HEK293 (cell line): ENCODE results near the gene ABCB9.

Experiments
- CTCF ChIA-PET: fragments of 350-600 bp; formaldehyde crosslinking; extraction: SDS; loops from one replicate; lab custom pipeline; 2021; ENCODE audit warnings: antibody characterized with exemption; lab: Yijun Ruan, JAX
- POLR2A ChIA-PET: fragments of 300-600 bp; formaldehyde crosslinking; extraction: SDS; loops from one replicate; lab custom pipeline; 2020; ENCODE audit warnings: antibody characterized with exemption, inconsistent platforms; lab: Yijun Ruan, JAX
- H3K27ac ChIP-seq: fragments of 200-500 bp; sonication (Bioruptor generic); 2 replicates; pipeline ENCODE4 v1.5.1; 2014; ENCODE audit warnings: low read depth, low read length, control low read depth, inconsistent platforms; ENCODE audit errors: extremely low read depth
- H3K36me3 ChIP-seq, 2 experiments: fragments of 200-500 bp in 1 of 2; sonication (Bioruptor generic) in 1 of 2; 1 replicate in 1 of 2; 2 replicates in 1 of 2; pipeline ENCODE4 v1.5.1; 2014 to 2017; ENCODE audit warnings: inconsistent platforms in 2 of 2, low read length in 2 of 2; ENCODE audit not compliant: control insufficient read depth in 2 of 2, insufficient read depth in 1 of 2
- H3K4me1 ChIP-seq: fragments of 200-500 bp; sonication (Bioruptor generic); 2 replicates; pipeline ENCODE4 v1.5.1; 2014; ENCODE audit warnings: mild to moderate bottlenecking, low read length, inconsistent platforms; ENCODE audit not compliant: control insufficient read depth, insufficient read depth
- H3K4me3 ChIP-seq: 2 replicates; pipeline ENCODE4 v1.5.1; 2011; ENCODE audit warnings: low read depth, mild to moderate bottlenecking, control low read depth, low read length, moderate library complexity
- H3K9me3 ChIP-seq: fragments of 200-500 bp; sonication (Bioruptor generic); 2 replicates; pipeline ENCODE4 v1.5.1; 2014; ENCODE audit warnings: low read depth, low read length, inconsistent platforms; ENCODE audit not compliant: control insufficient read depth, insufficient read depth
- KLF9 ChIP-seq: fragments of 450-650 bp; formaldehyde crosslinking; IDR thresholded peaks from 2 replicates; pipeline ENCODE4 v1.5.1; 2016; ENCODE audit warnings: missing biosample characterization, missing genetic modification characterization, low read depth
- YY1 ChIP-seq: fragments of 450-650 bp; formaldehyde crosslinking; IDR thresholded peaks from 2 replicates; pipeline ENCODE4 v1.5.1; 2018; ENCODE audit warnings: missing biosample characterization, missing genetic modification characterization
- ZBTB8A ChIP-seq: fragments of 450-650 bp; formaldehyde crosslinking; IDR thresholded peaks from 2 replicates; pipeline ENCODE4 v1.5.1; 2016; ENCODE audit warnings: missing biosample characterization, missing genetic modification characterization
- ZNF16 ChIP-seq: fragments of 450-650 bp; formaldehyde crosslinking; IDR thresholded peaks from 2 replicates; pipeline ENCODE4 v1.5.1; 2016; ENCODE audit warnings: low read depth, missing biosample characterization, missing genetic modification characterization
- ZNF335 ChIP-seq: fragments of 450-650 bp; formaldehyde crosslinking; conservative IDR thresholded peaks from 2 replicates; pipeline ENCODE4 v1.5.1; 2016; ENCODE audit warnings: missing biosample characterization, missing genetic modification characterization
- ZNF366 ChIP-seq: fragments of 450-650 bp; formaldehyde crosslinking; conservative IDR thresholded peaks from 2 replicates; pipeline ENCODE4 v1.5.1; 2016; ENCODE audit warnings: missing biosample characterization, missing genetic modification characterization
- ZNF501 ChIP-seq: fragments of 450-650 bp; formaldehyde crosslinking; IDR thresholded peaks from 2 replicates; pipeline ENCODE4 v1.5.1; 2016; ENCODE audit warnings: missing biosample characterization, missing genetic modification characterization
- ZNF530 ChIP-seq: fragments of 450-650 bp; formaldehyde crosslinking; IDR thresholded peaks from 2 replicates; pipeline ENCODE4 v1.5.1; 2016; ENCODE audit warnings: low read depth, missing biosample characterization, missing genetic modification characterization
- ZNF830 ChIP-seq: fragments of 450-650 bp; IDR thresholded peaks from 2 replicates; pipeline ENCODE4 v1.5.0; 2018; ENCODE audit warnings: missing biosample characterization, missing genetic modification characterization, low read depth, mild to moderate bottlenecking, moderate library complexity
- TF ChIP-seq, protein P1 (sequence below): fragments of 450-650 bp; formaldehyde crosslinking; IDR thresholded peaks from 2 replicates; pipeline ENCODE4 v1.5.1; 2016; ENCODE audit warnings: missing biosample characterization, missing genetic modification characterization
- TF ChIP-seq, protein P2 (sequence below): fragments of 450-650 bp; formaldehyde crosslinking; IDR thresholded peaks from 2 replicates; pipeline ENCODE4 v1.5.1; 2016; ENCODE audit warnings: missing biosample characterization, missing genetic modification characterization
- TF ChIP-seq, protein P3 (sequence below): fragments of 450-650 bp; IDR thresholded peaks from 2 replicates; pipeline ENCODE4 v1.5.1; 2018; ENCODE audit warnings: missing biosample characterization, missing genetic modification characterization
- TF ChIP-seq, protein P4 (sequence below): fragments of 450-650 bp; formaldehyde crosslinking; IDR thresholded peaks from 2 replicates; pipeline ENCODE4 v1.5.1; 2017; ENCODE audit warnings: missing biosample characterization, missing genetic modification characterization

ABCB9 gene

DNA sequence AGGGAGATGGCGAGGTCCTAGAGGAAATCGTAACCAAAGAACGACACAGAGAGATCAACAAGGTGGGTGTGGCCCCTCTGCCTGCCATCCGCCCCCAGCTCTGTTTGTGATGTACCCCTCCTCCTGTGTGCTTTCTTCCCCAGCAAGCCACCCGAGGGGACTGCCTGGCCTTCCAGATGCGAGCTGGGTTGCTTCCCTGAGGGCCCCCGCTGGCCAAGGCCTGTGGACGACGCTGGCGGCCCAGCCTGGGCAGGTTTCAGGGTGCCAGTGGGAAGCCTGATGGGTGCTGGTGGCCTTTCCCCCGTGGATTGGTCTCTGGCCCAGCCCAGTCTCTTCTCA is 16.2 kb upstream of the ABCB9 start (continued):
- peak; percentile 66 for TF ChIP-seq KLF9 (tag by site-specific recombination)
- TF ChIP-seq, protein P1, sequence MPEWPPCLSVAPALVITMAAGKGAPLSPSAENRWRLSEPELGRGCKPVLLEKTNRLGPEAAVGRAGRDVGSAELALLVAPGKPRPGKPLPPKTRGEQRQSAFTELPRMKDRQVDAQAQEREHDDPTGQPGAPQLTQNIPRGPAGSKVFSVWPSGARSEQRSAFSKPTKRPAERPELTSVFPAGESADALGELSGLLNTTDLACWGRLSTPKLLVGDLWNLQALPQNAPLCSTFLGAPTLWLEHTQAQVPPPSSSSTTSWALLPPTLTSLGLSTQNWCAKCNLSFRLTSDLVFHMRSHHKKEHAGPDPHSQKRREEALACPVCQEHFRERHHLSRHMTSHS (tag by site-specific recombination), result no peak
- no peak for TF ChIP-seq YY1 (tag by site-specific recombination)
- TF ChIP-seq, protein P2, sequence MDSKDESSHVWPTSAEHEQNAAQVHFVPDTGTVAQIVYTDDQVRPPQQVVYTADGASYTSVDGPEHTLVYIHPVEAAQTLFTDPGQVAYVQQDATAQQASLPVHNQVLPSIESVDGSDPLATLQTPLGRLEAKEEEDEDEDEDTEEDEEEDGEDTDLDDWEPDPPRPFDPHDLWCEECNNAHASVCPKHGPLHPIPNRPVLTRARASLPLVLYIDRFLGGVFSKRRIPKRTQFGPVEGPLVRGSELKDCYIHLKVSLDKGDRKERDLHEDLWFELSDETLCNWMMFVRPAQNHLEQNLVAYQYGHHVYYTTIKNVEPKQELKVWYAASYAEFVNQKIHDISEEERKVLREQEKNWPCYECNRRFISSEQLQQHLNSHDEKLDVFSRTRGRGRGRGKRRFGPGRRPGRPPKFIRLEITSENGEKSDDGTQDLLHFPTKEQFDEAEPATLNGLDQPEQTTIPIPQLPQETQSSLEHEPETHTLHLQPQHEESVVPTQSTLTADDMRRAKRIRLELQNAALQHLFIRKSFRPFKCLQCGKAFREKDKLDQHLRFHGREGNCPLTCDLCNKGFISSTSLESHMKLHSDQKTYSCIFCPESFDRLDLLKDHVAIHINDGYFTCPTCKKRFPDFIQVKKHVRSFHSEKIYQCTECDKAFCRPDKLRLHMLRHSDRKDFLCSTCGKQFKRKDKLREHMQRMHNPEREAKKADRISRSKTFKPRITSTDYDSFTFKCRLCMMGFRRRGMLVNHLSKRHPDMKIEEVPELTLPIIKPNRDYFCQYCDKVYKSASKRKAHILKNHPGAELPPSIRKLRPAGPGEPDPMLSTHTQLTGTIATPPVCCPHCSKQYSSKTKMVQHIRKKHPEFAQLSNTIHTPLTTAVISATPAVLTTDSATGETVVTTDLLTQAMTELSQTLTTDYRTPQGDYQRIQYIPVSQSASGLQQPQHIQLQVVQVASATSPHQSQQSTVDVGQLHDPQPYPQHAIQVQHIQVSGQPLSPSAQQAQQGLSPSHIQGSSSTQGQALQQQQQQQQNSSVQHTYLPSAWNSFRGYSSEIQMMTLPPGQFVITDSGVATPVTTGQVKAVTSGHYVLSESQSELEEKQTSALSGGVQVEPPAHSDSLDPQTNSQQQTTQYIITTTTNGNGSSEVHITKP (tag by site-specific recombination), result no peak

DNA sequence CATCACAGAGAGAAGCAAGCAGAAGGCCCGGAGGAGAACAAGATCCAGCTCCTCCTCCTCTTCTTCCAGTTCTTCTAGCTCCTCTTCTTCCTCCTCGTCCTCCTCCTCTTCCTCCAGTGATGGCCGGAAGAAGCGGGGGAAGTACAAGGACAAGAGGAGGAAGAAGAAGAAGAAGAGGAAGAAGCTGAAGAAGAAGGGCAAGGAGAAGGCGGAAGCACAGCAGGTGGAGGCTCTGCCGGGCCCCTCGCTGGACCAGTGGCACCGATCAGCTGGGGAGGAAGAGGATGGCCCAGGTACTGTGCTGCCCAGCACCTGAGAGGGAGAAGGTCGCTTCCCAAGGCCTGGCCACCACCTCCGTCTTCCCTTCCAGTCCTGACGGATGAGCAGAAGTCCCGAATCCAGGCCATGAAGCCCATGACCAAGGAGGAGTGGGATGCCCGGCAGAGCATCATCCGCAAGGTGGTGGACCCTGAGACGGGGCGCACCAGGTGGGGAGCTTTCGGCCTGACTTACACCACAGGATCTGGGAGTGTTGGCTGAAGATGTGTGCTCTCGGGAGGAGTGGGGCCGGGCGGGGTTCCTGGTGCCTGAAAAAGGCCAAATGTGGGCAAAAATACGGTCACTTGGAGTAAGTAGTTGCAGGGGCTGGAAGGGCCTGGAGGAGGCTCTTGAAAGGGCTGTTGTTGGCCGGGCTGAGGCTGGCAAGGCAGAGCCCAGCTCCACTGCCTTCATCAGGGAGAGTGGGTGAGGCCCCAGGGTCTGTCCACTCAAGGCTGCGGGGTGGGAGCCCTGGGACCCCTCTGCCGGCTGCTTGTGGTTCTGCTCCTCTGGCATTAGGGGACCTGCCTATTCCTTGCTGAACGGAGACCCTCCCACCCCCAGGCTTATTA is 15.6 kb upstream of the ABCB9 start:
- H3K4me1 ChIP-seq, result peaks cover 15% of the 10 kb centered on the region

DNA sequence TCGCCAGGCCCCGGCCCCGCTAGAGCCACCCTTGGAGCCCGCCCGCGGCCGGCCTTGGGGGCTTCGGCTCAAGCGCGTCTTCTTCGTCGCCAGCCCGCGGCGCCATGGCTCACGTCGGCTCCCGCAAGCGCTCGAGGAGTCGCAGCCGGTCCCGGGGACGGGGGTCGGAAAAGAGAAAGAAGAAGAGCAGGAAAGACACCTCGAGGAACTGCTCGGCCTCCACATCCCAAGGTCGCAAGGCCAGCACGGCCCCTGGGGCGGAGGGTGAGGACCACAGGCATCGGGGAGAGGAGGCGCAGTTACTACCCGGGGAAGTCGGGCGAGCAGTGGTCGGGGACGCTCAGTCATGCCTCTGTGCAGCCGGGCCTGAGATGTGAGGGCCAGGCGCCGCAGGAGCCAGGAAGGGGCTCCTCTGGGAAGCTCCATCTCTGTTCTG is 14.8 kb upstream of the ABCB9 start:
- CTCF ChIA-PET, result interaction anchor here (1.0 kb wide), 1 partner anchor 94 kb away, joined by 3 read pairs; no protein-coding TSS in a partner anchor
- peaks cover 0 to 53% of the 10 kb centered on the region in 2 experiments; a peak in 2 of 3 replicates for H3K36me3 ChIP-seq

More for the DNA sequence above, 15.6 kb upstream of the ABCB9 start:
- Histone ChIP-seq H3K27ac (peak overlapping the region; percentile 87), H3K36me3 (peaks cover 0 to 51% of the 10 kb centered on the region in 2 experiments; a peak in 2 of 3 replicates), H3K4me3 (peak overlapping the region; percentile 53), H3K9me3 (no peaks in the 10 kb centered on the region)
- TF ChIP-seq ZBTB8A (tag by site-specific recombination) (peak; percentile 31), ZNF830 (no peak), ZNF366 (0 out of 2 replicates have a peak, but pooled peaks have one; percentile 11)
- TF ChIP-seq, protein P3, sequence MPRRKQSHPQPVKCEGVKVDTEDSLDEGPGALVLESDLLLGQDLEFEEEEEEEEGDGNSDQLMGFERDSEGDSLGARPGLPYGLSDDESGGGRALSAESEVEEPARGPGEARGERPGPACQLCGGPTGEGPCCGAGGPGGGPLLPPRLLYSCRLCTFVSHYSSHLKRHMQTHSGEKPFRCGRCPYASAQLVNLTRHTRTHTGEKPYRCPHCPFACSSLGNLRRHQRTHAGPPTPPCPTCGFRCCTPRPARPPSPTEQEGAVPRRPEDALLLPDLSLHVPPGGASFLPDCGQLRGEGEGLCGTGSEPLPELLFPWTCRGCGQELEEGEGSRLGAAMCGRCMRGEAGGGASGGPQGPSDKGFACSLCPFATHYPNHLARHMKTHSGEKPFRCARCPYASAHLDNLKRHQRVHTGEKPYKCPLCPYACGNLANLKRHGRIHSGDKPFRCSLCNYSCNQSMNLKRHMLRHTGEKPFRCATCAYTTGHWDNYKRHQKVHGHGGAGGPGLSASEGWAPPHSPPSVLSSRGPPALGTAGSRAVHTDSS, result peak; percentile 93
- POLR2A ChIA-PET, result interaction anchor here (1.0 to 1.9 kb wide), 2 partner anchors 7 to 251 kb away, joined by 3 to 8 read pairs; partner anchors contain the start of genes MPHOSPH9 and OGFOD2
- CTCF ChIA-PET, result interaction anchor here (1.0 kb wide), 1 partner anchor 93 kb away, joined by 3 read pairs; no protein-coding TSS in a partner anchor

More for the DNA sequence above, 14.8 kb upstream of the ABCB9 start:
- POLR2A ChIA-PET, result no interaction called here
- TF ChIP-seq, protein P4, sequence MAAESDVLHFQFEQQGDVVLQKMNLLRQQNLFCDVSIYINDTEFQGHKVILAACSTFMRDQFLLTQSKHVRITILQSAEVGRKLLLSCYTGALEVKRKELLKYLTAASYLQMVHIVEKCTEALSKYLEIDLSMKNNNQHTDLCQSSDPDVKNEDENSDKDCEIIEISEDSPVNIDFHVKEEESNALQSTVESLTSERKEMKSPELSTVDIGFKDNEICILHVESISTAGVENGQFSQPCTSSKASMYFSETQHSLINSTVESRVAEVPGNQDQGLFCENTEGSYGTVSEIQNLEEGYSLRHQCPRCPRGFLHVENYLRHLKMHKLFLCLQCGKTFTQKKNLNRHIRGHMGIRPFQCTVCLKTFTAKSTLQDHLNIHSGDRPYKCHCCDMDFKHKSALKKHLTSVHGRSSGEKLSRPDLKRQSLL (tag by site-specific recombination), result peak; percentile 60
- TF ChIP-seq ZNF335 (tag by site-specific recombination) (peak; percentile 93), ZNF530 (tag by site-specific recombination) (no peak), ZNF16 (tag by site-specific recombination) (0 out of 2 replicates have a peak, but pooled peaks have one; percentile 20), ZNF501 (peak; percentile 33; the same call in 1 of the 2 replicates)
- H3K9me3 ChIP-seq, result no peaks in the 10 kb centered on the region
- H3K4me1 ChIP-seq, result peaks cover 15% of the 10 kb centered on the region
- H3K27ac ChIP-seq, result peak overlapping the region; percentile 87
- peak overlapping the region; percentile 53 for H3K4me3 ChIP-seq
